SU-DHL-6 (cell line): ENCODE measurements around the gene SEZ6.

Experiments
- H2AFZ ChIP-seq: fragments of 200-600 bp; sonication (generic); 2 replicates; pipeline ENCODE4 v1.6.1; 2014; ENCODE audit warnings: low read depth, mild to moderate bottlenecking, moderate library complexity, mixed read lengths, antibody characterized with exemption, low read length; ENCODE audit not compliant: severe bottlenecking
- H3F3A ChIP-seq: fragments of 200-600 bp; shearing (Covaris generic); 2 replicates; pipeline ENCODE4 v1.6.0; 2016; ENCODE audit warnings: antibody characterized with exemption, mild to moderate bottlenecking; ENCODE audit not compliant: insufficient read depth
- H3K27ac ChIP-seq: fragments of 200-600 bp; sonication (generic); 2 replicates; pipeline ENCODE4 v1.5.1; 2016; ENCODE audit warnings: low read depth, mild to moderate bottlenecking, low read length, moderate library complexity, mixed read lengths
- H3K27me3 ChIP-seq: fragments of 200-600 bp; sonication (generic), shearing (Covaris generic); 2 replicates; pipeline ENCODE4 v1.6.0; 2014; ENCODE audit warnings: mild to moderate bottlenecking, low read length
- H3K36me3 ChIP-seq: fragments of 200-600 bp; sonication (generic); 2 replicates; pipeline ENCODE4 v1.6.1; 2014; ENCODE audit warnings: mild to moderate bottlenecking, low read length, mixed read lengths
- H3K4me2 ChIP-seq: fragments of 300-600, 200-600 bp; shearing (Covaris generic), sonication (generic); 2 replicates; pipeline ENCODE4 v1.6.0; 2014; ENCODE audit warnings: low read length, low read depth, mild to moderate bottlenecking; ENCODE audit not compliant: poor library complexity, severe bottlenecking
- H3K4me3 ChIP-seq: fragments of 200-600 bp; sonication (generic); 2 replicates; pipeline ENCODE4 v1.5.1; 2014; ENCODE audit warnings: antibody characterized with exemption, low read length, mild to moderate bottlenecking, mixed read lengths; ENCODE audit not compliant: insufficient read depth, poor library complexity, severe bottlenecking
- H3K79me2 ChIP-seq: fragments of 200-600 bp; sonication (generic); 2 replicates; pipeline ENCODE4 v1.6.1; 2014; ENCODE audit warnings: mild to moderate bottlenecking, low read length, moderate library complexity; ENCODE audit not compliant: insufficient read depth
- H3K9ac ChIP-seq: fragments of 200-600 bp; sonication (generic); 2 replicates; pipeline ENCODE4 v1.7.0; 2014; ENCODE audit warnings: mild to moderate bottlenecking, low read length
- H3K9me2 ChIP-seq: fragments of 200-600 bp; sonication (generic); replicated peaks from 2 replicates; pipeline ENCODE4 v1.6.1; 2014; ENCODE audit warnings: low read length; ENCODE audit not compliant: insufficient read depth
- H3K9me3 ChIP-seq: fragments of 200-600 bp; sonication (generic); 2 replicates; pipeline ENCODE4 v1.6.1; 2014; ENCODE audit warnings: low read length, mixed read lengths; ENCODE audit not compliant: insufficient read depth
- H4K20me1 ChIP-seq: fragments of 200-600 bp; sonication (generic); 2 replicates; pipeline ENCODE4 v1.6.1; 2014; ENCODE audit warnings: low read depth, mild to moderate bottlenecking, antibody characterized with exemption, low read length, moderate library complexity, mixed read lengths
- CTCF ChIP-seq: fragments of 200-600 bp; sonication (generic); IDR thresholded peaks from one replicate; pipeline ENCODE4 v1.5.1; 2017; ENCODE audit warnings: antibody characterized with exemption, mild to moderate bottlenecking, low read length, moderate library complexity; ENCODE audit not compliant: insufficient read depth, poor library complexity, severe bottlenecking
- EZH2phosphoT487 ChIP-seq: fragments of 200-600 bp; sonication (generic), shearing (Covaris generic); conservative IDR thresholded peaks from 2 replicates; pipeline ENCODE4 v1.6.1; 2018; ENCODE audit warnings: mild to moderate bottlenecking, antibody characterized with exemption, low read length, moderate library complexity, mixed read lengths

SEZ6 gene

GRCh38 chr17:29008591-29008990 is 2.8 kb upstream of the SEZ6 start:
- Histone ChIP-seq H4K20me1 (no peaks in the 10 kb centered on the region), H3F3A (no peaks in the 10 kb centered on the region), H3K27me3 (no peaks in the 10 kb centered on the region), H3K4me3 (no peak overlapping the region), H3K36me3 (no peaks in the 10 kb centered on the region), H3K27ac (no peak overlapping the region), H3K9me2 (no peaks in the 10 kb centered on the region), H3K9me3 (no peaks in the 10 kb centered on the region), H2AFZ (no peak overlapping the region), H3K79me2 (no peaks in the 10 kb centered on the region), H3K4me2 (no peak overlapping the region), H3K9ac (no peak overlapping the region)
- TF ChIP-seq EZH2phosphoT487, result no peak
- TF ChIP-seq CTCF, result no peak

DNA sequence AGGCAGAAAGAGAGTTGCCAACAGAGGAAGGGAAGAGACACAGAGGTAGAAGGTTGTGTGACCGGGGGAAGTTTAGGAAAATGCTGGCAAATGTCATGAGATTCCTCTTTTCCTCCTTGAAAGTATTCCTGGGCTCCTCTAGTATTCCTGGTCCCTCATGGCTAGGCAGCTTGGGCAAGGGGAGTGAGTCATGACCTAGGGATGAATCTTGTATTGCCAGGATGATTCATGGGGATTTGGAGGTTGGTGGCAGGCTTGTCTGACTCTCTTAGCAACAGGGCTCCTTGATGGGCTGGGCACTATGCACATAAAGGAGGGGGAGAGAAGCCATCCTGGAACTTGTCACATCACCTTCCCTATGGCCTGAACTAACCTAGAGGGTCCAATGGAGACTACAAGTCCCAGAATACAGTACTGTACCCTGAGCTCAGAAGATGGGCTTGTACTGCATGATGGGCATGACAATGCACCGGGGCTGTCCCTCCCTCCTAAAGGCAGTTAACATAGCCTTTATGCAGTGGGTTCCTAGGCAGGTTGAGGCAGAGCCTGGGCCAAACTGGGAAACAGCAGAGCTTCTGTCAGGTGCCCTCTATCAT is 2.1 kb upstream of the SEZ6 start:
- Histone ChIP-seq H3K27me3 (no peaks in the 10 kb centered on the region), H3K27ac (no peak overlapping the region), H3K4me2 (no peak overlapping the region), H3F3A (no peaks in the 10 kb centered on the region), H3K36me3 (no peaks in the 10 kb centered on the region), H3K79me2 (no peaks in the 10 kb centered on the region), H3K9me2 (no peaks in the 10 kb centered on the region), H3K9me3 (no peaks in the 10 kb centered on the region), H3K9ac (no peak overlapping the region), H2AFZ (no peak overlapping the region), H4K20me1 (no peaks in the 10 kb centered on the region), H3K4me3 (no peak overlapping the region)
- no peak for TF ChIP-seq EZH2phosphoT487
- no peak for TF ChIP-seq CTCF

- Histone ChIP-seq H3K4me3 (no peak overlapping the region), H3K27ac (no peak overlapping the region), H3K36me3 (no peaks in the 10 kb centered on the region), H4K20me1 (no peaks in the 10 kb centered on the region), H3K9me3 (no peaks in the 10 kb centered on the region), H3K27me3 (no peaks in the 10 kb centered on the region), H3K4me2 (no peak overlapping the region), H3K9ac (no peak overlapping the region), H3K79me2 (no peaks in the 10 kb centered on the region), H2AFZ (no peak overlapping the region), H3F3A (no peaks in the 10 kb centered on the region), H3K9me2 (no peaks in the 10 kb centered on the region)
- TF ChIP-seq EZH2phosphoT487 (no peak), CTCF (no peak)
Measured at GRCh38 chr17:29007456-29007855, 1.6 kb upstream of the SEZ6 start.
